Heart left ventricle (tissue), 13 donors: ENCODE measurements around the gene CNPY3.

Experiments used
- CTCF ChIP-seq, 12 donors: fragments of 200-600 bp; sonication (generic) in 4 of 12; IDR thresholded peaks; one replicate each; pipeline versions ENCODE4 v1.5.0 to v1.8.0; 2018 to 2022; ENCODE audit warnings: antibody characterized with exemption in 12 of 12, mild to moderate bottlenecking in 5 of 12
- POLR2A ChIP-seq, 2 donors: fragments of 450-650 bp; IDR thresholded peaks; one replicate each; pipeline ENCODE4 v1.6.1; 2017; ENCODE audit warnings: antibody characterized with exemption in 2 of 2, mild to moderate bottlenecking in 2 of 2, moderate library complexity in 2 of 2
- donor health status: ischemic (EF 13 %, LVEDD 7.1; RV severe dilation, severe dysfunction).
- donor health status: DM: no; HTN: yes; CAD: no.
- donor health status: DM: no; HTN: no; CAD: no.
- donor health status: ischemic (EF 25% LVEDD 6.9; RV normal size, moderate dysfunction).
- donor health status: ischemic (EF 25% LVEDD 5.7; RV mildly dilated, moderate dysfunction).
- donor health status: ischemic (EF 35%, LVEDD 5.7; RV mildly dilated, moderate dysfunction).
- donor health status: nonischemic (EF 11% LVEDD 7.7; RV severe dilation, severe dysfunction).
- donor health status: DM: yes; HTN: yes; CAD: no.
- donor health status: PGD.
- donor health status: ischemic (EF 29% LVEDD 5.4; RV normal size, mild dysfunction).
- donor health status: nonischemic (EF 23%, LVEDD 6.1; RV moderate dilation, normal function).

DNA sequence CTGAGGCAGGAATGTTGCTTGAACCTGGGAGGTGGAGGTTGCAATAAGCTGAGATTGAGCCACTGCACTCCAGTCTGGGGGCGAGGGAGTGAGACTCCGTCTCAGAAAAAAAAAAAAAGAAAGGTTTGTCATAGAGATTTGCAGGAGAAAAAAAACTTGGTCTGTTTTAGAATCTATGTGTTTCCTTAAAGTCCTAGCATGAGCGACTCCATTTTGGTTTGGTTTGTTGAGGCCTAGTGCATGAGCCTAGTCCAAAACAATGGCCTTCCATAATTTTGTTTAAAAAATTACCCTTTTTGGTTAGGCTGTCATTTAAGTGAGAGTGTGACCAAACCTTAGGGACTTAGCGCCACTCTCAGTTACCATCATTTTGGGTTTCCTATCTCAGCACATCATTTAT lies 23.1 kb downstream of the CNPY3 start:
- TF ChIP-seq CTCF (IDR thresholded peaks at IDR 0.05) = no peak
- TF ChIP-seq POLR2A (IDR thresholded peaks at IDR 0.05) = no peak
